ENCODE measurements around the gene PITPNC1.
"Not testable (repeated sequence)": the region's sequence is repeated elsewhere in the genome, so short reads cannot be mapped to it uniquely, and the experiment has no call there.

PITPNC1 gene

GRCh38 chr17:67491009-67491680 lies 114.1 kb downstream of the PITPNC1 start:
- peak; percentile 44 for DNase-seq

- no peak for DNase-seq
These were observed 114.6 kb downstream of the PITPNC1 start for GRCh38 chr17:67491681-67492024.

GRCh38 chr17:67492251-67492740 lies 115.2 kb downstream of the PITPNC1 start:
- no peak for DNase-seq

GRCh38 chr17:67492824-67493517 lies 115.9 kb downstream of the PITPNC1 start:
- no peak for DNase-seq

- DNase-seq, result no peak
These were observed 116.7 kb downstream of the PITPNC1 start for GRCh38 chr17:67493812-67494211.

GRCh38 chr17:67495534-67495933 lies 118.5 kb downstream of the PITPNC1 start:
- DNase-seq, result not testable (repeated sequence)

GRCh38 chr17:67496286-67496685 lies 119.2 kb downstream of the PITPNC1 start:
- DNase-seq, result no peak

GRCh38 chr17:67499685-67500084 lies 122.6 kb downstream of the PITPNC1 start:
- DNase-seq, result no peak

GRCh38 chr17:67500261-67500660 lies 123.2 kb downstream of the PITPNC1 start:
- no peak for DNase-seq

GRCh38 chr17:67500677-67501300 lies 123.7 kb downstream of the PITPNC1 start:
- no peak for DNase-seq

GRCh38 chr17:67502151-67502550 lies 125.1 kb downstream of the PITPNC1 start:
- no peak for DNase-seq

- DNase-seq, result no peak
These were observed 126.1 kb downstream of the PITPNC1 start for GRCh38 chr17:67503184-67503583.

- no peak for DNase-seq
These were observed 126.7 kb downstream of the PITPNC1 start for GRCh38 chr17:67503739-67504138.

GRCh38 chr17:67504182-67504581 lies 127.1 kb downstream of the PITPNC1 start:
- no peak for DNase-seq

- DNase-seq, result no peak
These were observed 129.9 kb downstream of the PITPNC1 start for GRCh38 chr17:67506966-67507365.

GRCh38 chr17:67509390-67510287 lies 132.6 kb downstream of the PITPNC1 start:
- no peak for DNase-seq

- DNase-seq, result no peak
These were observed 133.9 kb downstream of the PITPNC1 start for GRCh38 chr17:67511012-67511411.

- no peak for DNase-seq
These were observed 134.7 kb downstream of the PITPNC1 start for GRCh38 chr17:67511804-67512203.

- no peak for DNase-seq
These were observed 137.9 kb downstream of the PITPNC1 start for GRCh38 chr17:67514998-67515397.

GRCh38 chr17:67515490-67516083 lies 138.5 kb downstream of the PITPNC1 start:
- no peak for DNase-seq

- DNase-seq, result not testable (repeated sequence)
These were observed 139.5 kb downstream of the PITPNC1 start for GRCh38 chr17:67516571-67516970.

- DNase-seq, result no peak
These were observed 140.2 kb downstream of the PITPNC1 start for GRCh38 chr17:67517325-67517724.

GRCh38 chr17:67518876-67519275 lies 141.8 kb downstream of the PITPNC1 start:
- no peak for DNase-seq

Measured in NCI-H1092 (cell line).